Neural cell (in vitro differentiated cells): Measurements from ENCODE around the gene NEDD4L. TPM values are rescaled to one million over a fixed set of nuclear protein-coding genes. Genes with fewer than 3 reads are reported as not detected.

Experiments
- H2AFZ ChIP-seq: fragments of 200-600, 300-800 bp; sonication (generic), shearing (Covaris generic); 2 replicates; pipeline ENCODE4 v1.6.0; 2014; ENCODE audit warnings: low read depth, mild to moderate bottlenecking, antibody characterized with exemption, low read length, moderate library complexity
- H3F3A ChIP-seq: fragments of 200-600 bp; shearing (Covaris generic); 2 replicates; pipeline ENCODE4 v1.6.1; 2016; ENCODE audit warnings: mild to moderate bottlenecking, moderate library complexity, mixed read lengths, antibody characterized with exemption, low read length; ENCODE audit not compliant: insufficient read depth, poor library complexity, severe bottlenecking
- H3K27ac ChIP-seq: fragments of 200-600, 300-800 bp; sonication (generic), shearing (Covaris generic); 2 replicates; pipeline ENCODE4 v1.5.1; 2014; ENCODE audit warnings: mild to moderate bottlenecking, low read length, moderate library complexity
- H3K27me3 ChIP-seq: fragments of 300-800, 200-600 bp; sonication (generic), shearing (Covaris generic); 2 replicates; pipeline ENCODE4 v1.6.0; 2014; ENCODE audit warnings: mild to moderate bottlenecking, low read depth, low read length, moderate library complexity; ENCODE audit not compliant: insufficient read depth
- H3K36me3 ChIP-seq: fragments of 300-800, 200-600 bp; sonication (generic), shearing (Covaris generic); 2 replicates; pipeline ENCODE4 v1.5.1; 2014; ENCODE audit warnings: mild to moderate bottlenecking, antibody characterized with exemption, low read length, moderate library complexity; ENCODE audit not compliant: insufficient read depth
- H3K4me2 ChIP-seq: fragments of 300-800, 200-600 bp; sonication (generic), shearing (Covaris generic); 2 replicates; pipeline ENCODE4 v1.6.0; 2014; ENCODE audit warnings: mild to moderate bottlenecking, low read length
- H3K4me3 ChIP-seq: fragments of 300-800, 200-600 bp; sonication (generic), shearing (Covaris generic); 2 replicates; pipeline ENCODE4 v1.5.1; 2014; ENCODE audit warnings: mild to moderate bottlenecking, low read length, moderate library complexity
- H3K79me2 ChIP-seq: fragments of 200-600 bp; shearing (Covaris generic); replicated peaks from 2 replicates; pipeline ENCODE4 v1.6.0; 2014; ENCODE audit warnings: mild to moderate bottlenecking, low read length, moderate library complexity; ENCODE audit not compliant: insufficient read depth
- H3K9ac ChIP-seq: fragments of 300-800, 200-600 bp; sonication (generic), shearing (Covaris generic); 2 replicates; pipeline ENCODE4 v1.6.1; 2016; ENCODE audit warnings: mild to moderate bottlenecking, low read length, mixed read lengths
- H3K9me2 ChIP-seq: fragments of 200-600 bp; shearing (Covaris generic); 2 replicates; pipeline ENCODE4 v1.6.1; 2016; ENCODE audit warnings: mild to moderate bottlenecking, low read length, mixed read lengths; ENCODE audit not compliant: insufficient read depth
- H3K9me3 ChIP-seq: fragments of 200-600, 300-800 bp; sonication (generic), shearing (Covaris generic); 2 replicates; pipeline ENCODE4 v1.6.1; 2016; ENCODE audit warnings: mild to moderate bottlenecking, mixed run types, low read length, moderate library complexity, mixed read lengths
- H4K20me1 ChIP-seq: fragments of 200-600 bp; shearing (Covaris generic); 2 replicates; pipeline ENCODE4 v1.6.1; 2016; ENCODE audit warnings: mild to moderate bottlenecking, mixed run types; ENCODE audit not compliant: insufficient read depth
- EP300 ChIP-seq: fragments of 450-650 bp; conservative IDR thresholded peaks from 2 replicates; pipeline ENCODE4 v1.6.1; 2014; ENCODE audit warnings: antibody characterized with exemption, mild to moderate bottlenecking, moderate library complexity; ENCODE audit not compliant: poor library complexity, severe bottlenecking
- EZH2 ChIP-seq: fragments of 200-600, 300-800 bp; shearing (Covaris generic), sonication (generic); IDR thresholded peaks from 2 replicates; pipeline ENCODE4 v1.6.1; 2014; ENCODE audit warnings: antibody characterized with exemption, low read length, borderline replicate concordance, mild to moderate bottlenecking; ENCODE audit not compliant: insufficient read depth, poor library complexity, severe bottlenecking
- MXI1 ChIP-seq: fragments of 450-650 bp; conservative IDR thresholded peaks from 2 replicates; pipeline ENCODE4 v1.6.1; 2014; ENCODE audit warnings: antibody characterized with exemption, mild to moderate bottlenecking; ENCODE audit not compliant: poor library complexity, severe bottlenecking
- POLR2AphosphoS5 ChIP-seq: IDR thresholded peaks from 2 replicates; pipeline ENCODE4 v1.6.1; 2012
- RAD21 ChIP-seq: fragments of 450-650 bp; conservative IDR thresholded peaks from 2 replicates; pipeline ENCODE4 v1.6.1; 2014; ENCODE audit warnings: antibody characterized with exemption, mild to moderate bottlenecking, moderate library complexity
- REST ChIP-seq: IDR thresholded peaks from 2 replicates; pipeline ENCODE4 v1.6.1; 2012; ENCODE audit warnings: borderline replicate concordance
- SMC3 ChIP-seq: fragments of 450-650 bp; conservative IDR thresholded peaks from 2 replicates; pipeline ENCODE4 v1.6.1; 2014; ENCODE audit warnings: antibody characterized with exemption, mild to moderate bottlenecking, moderate library complexity; ENCODE audit not compliant: poor library complexity
- TAF1 ChIP-seq: IDR thresholded peaks from 2 replicates; pipeline ENCODE4 v1.6.1; 2012; ENCODE audit warnings: low read depth
- polyA plus RNA-seq: library from polyadenylated mRNA; depleted of rRNA; stranded (reverse); fragments of >200 nt; gene quantifications from 2 replicates; pipeline ENCODE4 v1.2.3, GENCODE V29; 2014
- TF ChIP-seq, protein P1 (sequence below): fragments of 450-650 bp; IDR thresholded peaks from 2 replicates; pipeline ENCODE4 v1.5.1; 2014; ENCODE audit warnings: antibody characterized with exemption, mild to moderate bottlenecking, moderate library complexity; ENCODE audit not compliant: poor library complexity, severe bottlenecking

NEDD4L gene
- polyA plus RNA-seq, 1 donor from 2014 or later: 97.9 TPM

DNA sequence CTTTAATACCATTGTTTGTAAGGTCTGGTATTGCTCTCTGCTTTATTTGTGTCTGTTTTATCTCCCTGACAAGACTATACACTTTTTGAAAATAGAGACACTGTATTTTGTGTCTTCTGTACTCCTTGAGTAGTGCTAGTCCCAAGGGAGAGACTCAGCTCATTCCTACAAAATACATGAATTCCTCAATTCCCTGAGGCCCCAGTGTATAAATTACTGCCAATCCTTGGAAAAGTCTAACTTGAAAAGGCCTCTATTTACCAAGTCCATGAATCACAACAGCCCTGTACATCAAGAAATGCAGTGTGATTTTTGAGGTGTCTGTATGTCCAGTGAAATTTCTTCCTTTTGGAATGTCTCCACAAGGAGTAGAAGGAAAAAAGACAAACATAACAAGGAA, 34.9 kb upstream of the NEDD4L start:
- no peaks in the 10 kb centered on the region for H4K20me1 ChIP-seq
- no peak overlapping the region for H3K4me3 ChIP-seq
- H3F3A ChIP-seq: no peaks in the 10 kb centered on the region
- no peak overlapping the region for H3K27ac ChIP-seq
- no peaks in the 10 kb centered on the region for H3K36me3 ChIP-seq
- H3K9ac ChIP-seq: no peak overlapping the region
- no peaks in the 10 kb centered on the region for H3K9me2 ChIP-seq
- H2AFZ ChIP-seq: no peak overlapping the region
- H3K9me3 ChIP-seq: no peaks in the 10 kb centered on the region
- peak overlapping the region; percentile 12 for H3K4me2 ChIP-seq
- no peak for TF ChIP-seq REST
- no peak for TF ChIP-seq EZH2
- H3K79me2 ChIP-seq: no peaks in the 10 kb centered on the region
- H3K27me3 ChIP-seq: no peaks in the 10 kb centered on the region

DNA sequence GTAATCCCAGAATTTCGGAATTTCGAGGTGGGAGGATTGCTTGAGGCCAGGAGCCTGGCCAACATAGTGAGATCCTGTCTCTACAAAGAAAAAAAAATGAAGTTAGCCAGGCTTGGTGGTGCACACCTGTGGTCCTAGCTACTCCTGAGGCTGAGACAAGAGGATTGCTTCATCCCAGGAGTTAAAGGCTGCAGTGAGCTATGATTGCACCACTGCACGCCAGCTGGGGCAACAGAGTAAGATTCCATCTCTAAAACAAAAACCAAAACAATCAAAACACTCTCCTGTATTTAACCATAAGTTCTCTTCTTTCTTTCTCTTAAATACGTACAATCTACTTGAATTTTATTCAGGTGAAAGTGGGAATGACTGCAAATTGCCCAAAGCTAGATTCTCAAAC, 33.8 kb upstream of the NEDD4L start:
- no peak overlapping the region for H2AFZ ChIP-seq
- H4K20me1 ChIP-seq: no peaks in the 10 kb centered on the region
- no peaks in the 10 kb centered on the region for H3K79me2 ChIP-seq
- TF ChIP-seq EZH2 (no peak), TAF1 (no peak), MXI1 (no peak), EP300 (no peak), POLR2AphosphoS5 (no peak), RAD21 (no peak), SMC3 (no peak), REST (no peak)
- TF ChIP-seq, protein P1, sequence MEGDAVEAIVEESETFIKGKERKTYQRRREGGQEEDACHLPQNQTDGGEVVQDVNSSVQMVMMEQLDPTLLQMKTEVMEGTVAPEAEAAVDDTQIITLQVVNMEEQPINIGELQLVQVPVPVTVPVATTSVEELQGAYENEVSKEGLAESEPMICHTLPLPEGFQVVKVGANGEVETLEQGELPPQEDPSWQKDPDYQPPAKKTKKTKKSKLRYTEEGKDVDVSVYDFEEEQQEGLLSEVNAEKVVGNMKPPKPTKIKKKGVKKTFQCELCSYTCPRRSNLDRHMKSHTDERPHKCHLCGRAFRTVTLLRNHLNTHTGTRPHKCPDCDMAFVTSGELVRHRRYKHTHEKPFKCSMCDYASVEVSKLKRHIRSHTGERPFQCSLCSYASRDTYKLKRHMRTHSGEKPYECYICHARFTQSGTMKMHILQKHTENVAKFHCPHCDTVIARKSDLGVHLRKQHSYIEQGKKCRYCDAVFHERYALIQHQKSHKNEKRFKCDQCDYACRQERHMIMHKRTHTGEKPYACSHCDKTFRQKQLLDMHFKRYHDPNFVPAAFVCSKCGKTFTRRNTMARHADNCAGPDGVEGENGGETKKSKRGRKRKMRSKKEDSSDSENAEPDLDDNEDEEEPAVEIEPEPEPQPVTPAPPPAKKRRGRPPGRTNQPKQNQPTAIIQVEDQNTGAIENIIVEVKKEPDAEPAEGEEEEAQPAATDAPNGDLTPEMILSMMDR: no peak
- H3K27me3 ChIP-seq: no peaks in the 10 kb centered on the region
- H3K9me3 ChIP-seq: no peaks in the 10 kb centered on the region
- no peak overlapping the region for H3K4me3 ChIP-seq
- no peak overlapping the region for H3K4me2 ChIP-seq
- no peaks in the 10 kb centered on the region for H3K36me3 ChIP-seq
- H3F3A ChIP-seq: no peaks in the 10 kb centered on the region
- no peak overlapping the region for H3K27ac ChIP-seq
- no peak overlapping the region for H3K9ac ChIP-seq
- no peaks in the 10 kb centered on the region for H3K9me2 ChIP-seq
